HG03139 (cell line): ENCODE results near the gene ASGR1.

Experiments used
- ATAC-seq: cut with Tn5 transposase; IDR thresholded peaks from one replicate; pipeline ENCODE4 v1.9.1; 2021; ENCODE audit not compliant: unreplicated experiment

The ASGR1 gene

GRCh38 chr17:7179317-7180254, at the start of gene ASGR1:
Gene ASGR1, minus strand, starts transcription at chr17:7179370. Its CDS starts 807 bp downstream, at chr17:7178563.
- no peak for ATAC-seq

- ATAC-seq = no peak
Observed at GRCh38 chr17:7228920-7229319, 49.8 kb upstream of the ASGR1 start.

- ATAC-seq = no peak
Observed at GRCh38 chr17:7226721-7227710, 47.8 kb upstream of the ASGR1 start.

- no peak for ATAC-seq
Observed at GRCh38 chr17:7225711-7226331, 46.7 kb upstream of the ASGR1 start.

- ATAC-seq = no peak
Observed at GRCh38 chr17:7224661-7225111, 45.5 kb upstream of the ASGR1 start.

GRCh38 chr17:7224110-7224509, 44.9 kb upstream of the ASGR1 start:
- ATAC-seq = no peak

GRCh38 chr17:7223375-7223774, 44.2 kb upstream of the ASGR1 start:
- no peak for ATAC-seq

GRCh38 chr17:7222972-7223292, 43.8 kb upstream of the ASGR1 start:
- ATAC-seq = no peak

- ATAC-seq = no peak
Observed at GRCh38 chr17:7222093-7222971, 43.2 kb upstream of the ASGR1 start.

- no peak for ATAC-seq
Observed at GRCh38 chr17:7221278-7222092, 42.3 kb upstream of the ASGR1 start.

GRCh38 chr17:7220593-7221277, 41.6 kb upstream of the ASGR1 start:
- no peak for ATAC-seq

GRCh38 chr17:7219812-7220592, 40.8 kb upstream of the ASGR1 start, which contains the start of the genes ACADVL and DLG4:
Gene ACADVL, plus strand, starts transcription at chr17:7219938. Its CDS starts 47 bp downstream, at chr17:7219985.
Gene DLG4, minus strand, starts transcription at chr17:7219836.
- ATAC-seq = peak; percentile 49

GRCh38 chr17:7219229-7219811, 40.1 kb upstream of the ASGR1 start:
- no peak for ATAC-seq

- ATAC-seq = no peak
Observed at GRCh38 chr17:7218758-7219157, 39.6 kb upstream of the ASGR1 start.

- no peak for ATAC-seq
Observed at GRCh38 chr17:7218166-7218565, 39.0 kb upstream of the ASGR1 start.

- no peak for ATAC-seq
Observed at GRCh38 chr17:7217113-7217987, 38.2 kb upstream of the ASGR1 start.
